ENCODE measurements around the gene GMCL2.

GRCh38 chr5:178205749-178206047, 18.5 kb upstream of the GMCL2 start:
- TF ChIP-seq CTCF (IDR thresholded peaks at IDR 0.05), result no peak
- TF ChIP-seq POLR2A (IDR thresholded peaks at IDR 0.05; ENCODE audit: low read depth), result no peak
